HCT116 (cell line): ENCODE measurements around the gene CRHR2. TPM values are rescaled to one million over a fixed set of nuclear protein-coding genes. Genes with fewer than 3 reads are reported as not detected.

ENCODE experiments used
- ATAC-seq: fragments of 200-7000 bp; cut with Tn5 transposase; 2 replicates; pipeline ENCODE4 v1.9.1; 2020; ENCODE audit warnings: mild to moderate bottlenecking, moderate library complexity
- BruUV-seq: library from RNA; stranded (reverse); fragments of 400-500 nt; replicated peaks from 2 replicates; lab custom pipeline; 2021; lab: Mats Ljungman, UMichigan
- CTCF ChIA-PET: fragments of 300-600 bp; sonication (Branson Sonifier 250); formaldehyde crosslinking; loops from one replicate; lab custom pipeline; 2021; ENCODE audit warnings: antibody characterized with exemption; lab: Charles Lee
- POLR2A ChIA-PET: fragments of 300-600, 350-600 bp; sonication (Branson Sonifier 250); formaldehyde crosslinking; loops from one replicate; lab custom pipeline; 2021; ENCODE audit warnings: antibody characterized with exemption; lab: Charles Lee
- RAD21 ChIA-PET, 2 experiments: fragments of 300-600 bp; sonication (Branson Sonifier 250); formaldehyde crosslinking; loops; one replicate each; lab custom pipeline; 2023; ENCODE audit warnings: low total read pairs in 2 of 2; ENCODE audit not compliant: uncharacterized antibody in 2 of 2, unreplicated experiment in 2 of 2, low non-redundant PET in 1 of 2; lab: Charles Lee
- DNase-seq: peaks from one replicate; pipeline ENCODE4 v3.0.0-alpha.2; 2010; ENCODE audit warnings: low read depth, low spot score
- H2AFZ ChIP-seq: fragments of 200-600 bp; shearing (Covaris generic), sonication (generic); 2 replicates; pipeline ENCODE4 v1.6.1; 2017; ENCODE audit warnings: low read depth, mixed run types, mixed read lengths, antibody characterized with exemption, low read length; ENCODE audit not compliant: poor library complexity, severe bottlenecking
- H3K27ac ChIP-seq: 2 replicates; pipeline ENCODE4 v1.5.1; 2012; ENCODE audit warnings: low read depth, low read length
- H3K27me3 ChIP-seq: fragments of 200-600 bp; sonication (generic); 2 replicates; pipeline ENCODE4 v1.6.1; 2016; ENCODE audit warnings: mixed run types, low read length, mixed read lengths; ENCODE audit not compliant: insufficient read depth
- H3K36me3 ChIP-seq, 2 experiments: fragments of 200-500 bp in 1 of 2; fragments of 200-600 bp in 1 of 2; sonication (Bioruptor generic) in 1 of 2; sonication (generic) in 1 of 2; 2 replicates each; pipeline versions ENCODE4 v1.5.1 to v1.6.1; 2014 to 2016; ENCODE audit warnings: low read length in 2 of 2, inconsistent platforms in 1 of 2, mixed read lengths in 1 of 2, mixed run types in 1 of 2; ENCODE audit not compliant: insufficient read depth in 2 of 2, control insufficient read depth in 1 of 2
- H3K4me1 ChIP-seq, 2 experiments: fragments of 200-600 bp in 1 of 2; sonication (generic) in 1 of 2; 2 replicates each; pipeline versions ENCODE4 v1.5.1 to v1.6.1; 2012 to 2017; ENCODE audit warnings: low read length in 2 of 2, inconsistent platforms in 1 of 2, mild to moderate bottlenecking in 1 of 2, mixed read lengths in 1 of 2, mixed run types in 1 of 2, moderate library complexity in 1 of 2; ENCODE audit not compliant: insufficient read depth in 2 of 2, control insufficient read depth in 1 of 2
- H3K4me2 ChIP-seq: fragments of 200-600 bp; sonication (generic); 2 replicates; pipeline ENCODE4 v1.6.1; 2017; ENCODE audit warnings: mixed run types, low read length, mixed read lengths
- H3K4me3 ChIP-seq, 2 experiments: fragments of 200-600 bp in 1 of 2; sonication (generic) in 1 of 2; replicated peaks in 1 of 2; 2 replicates each; pipeline ENCODE4 v1.5.1; 2011 to 2016; ENCODE audit warnings: low read length in 2 of 2, control low read depth in 1 of 2, low read depth in 1 of 2, mild to moderate bottlenecking in 1 of 2, mixed read lengths in 1 of 2, mixed run types in 1 of 2
- H3K79me2 ChIP-seq: fragments of 200-600 bp; sonication (generic); 2 replicates; pipeline ENCODE4 v1.6.1; 2017; ENCODE audit warnings: mild to moderate bottlenecking, mixed run types, low read length, moderate library complexity, mixed read lengths; ENCODE audit not compliant: insufficient read depth
- H3K9ac ChIP-seq: fragments of 200-600 bp; sonication (generic); 2 replicates; pipeline ENCODE4 v1.6.1; 2016; ENCODE audit warnings: low read length, mixed read lengths
- H3K9me2 ChIP-seq: fragments of 200-600 bp; sonication (generic), shearing (Covaris generic); 2 replicates; pipeline ENCODE4 v1.6.1; 2017; ENCODE audit warnings: mixed run types, mild to moderate bottlenecking, moderate library complexity; ENCODE audit not compliant: insufficient read depth
- H3K9me3 ChIP-seq, 2 experiments: fragments of 200-500 bp in 1 of 2; fragments of 200-600 bp in 1 of 2; sonication (Bioruptor generic) in 1 of 2; sonication (generic) in 1 of 2; 2 replicates each; pipeline ENCODE4 v1.6.1; 2014 to 2017; ENCODE audit warnings: low read length in 2 of 2, mixed read lengths in 2 of 2, inconsistent platforms in 1 of 2, low read depth in 1 of 2, mild to moderate bottlenecking in 1 of 2, mixed run types in 1 of 2, moderate library complexity in 1 of 2; ENCODE audit not compliant: control insufficient read depth in 1 of 2, insufficient read depth in 1 of 2
- H4K20me1 ChIP-seq: fragments of 200-600 bp; sonication (generic), shearing (Covaris generic); 2 replicates; pipeline ENCODE4 v1.6.1; 2017; ENCODE audit warnings: mixed run types, mild to moderate bottlenecking, moderate library complexity; ENCODE audit not compliant: insufficient read depth
- CBX3 ChIP-seq: IDR thresholded peaks from 2 replicates; pipeline ENCODE4 v1.6.1; 2012; ENCODE audit warnings: low read depth
- CEBPB ChIP-seq: IDR thresholded peaks from 2 replicates; pipeline ENCODE4 v1.6.1; 2012; ENCODE audit warnings: low read depth
- EGR1 ChIP-seq: IDR thresholded peaks from 2 replicates; pipeline ENCODE4 v1.6.1; 2012; ENCODE audit warnings: low read depth
- ELF1 ChIP-seq: IDR thresholded peaks from 2 replicates; pipeline ENCODE4 v1.6.1; 2012; ENCODE audit warnings: low read depth, borderline replicate concordance
- EZH2 ChIP-seq: fragments of 200-600 bp; sonication (generic); IDR thresholded peaks from 2 replicates; pipeline ENCODE4 v1.6.1; 2017; ENCODE audit warnings: antibody characterized with exemption, mixed run types
- EZH2phosphoT487 ChIP-seq: fragments of 200-600 bp; IDR thresholded peaks from 2 replicates; pipeline ENCODE4 v1.6.1; 2018; ENCODE audit warnings: antibody characterized with exemption, borderline replicate concordance
- FOSL1 ChIP-seq: IDR thresholded peaks from 2 replicates; pipeline ENCODE4 v1.6.1; 2012; ENCODE audit warnings: low read depth
- JUND ChIP-seq: IDR thresholded peaks from 2 replicates; pipeline ENCODE4 v1.6.1; 2012
- MAX ChIP-seq: IDR thresholded peaks from 2 replicates; pipeline ENCODE4 v1.6.1; 2012
- POLR2A ChIP-seq: IDR thresholded peaks from 2 replicates; pipeline ENCODE4 v1.7.0; 2011; ENCODE audit warnings: borderline replicate concordance; ENCODE audit not compliant: insufficient read depth, insufficient read length; ENCODE audit errors: extremely low read depth
- POLR2AphosphoS5 ChIP-seq: IDR thresholded peaks from 2 replicates; pipeline ENCODE4 v1.6.1; 2011; ENCODE audit warnings: mild to moderate bottlenecking, low read depth, low read length, moderate library complexity
- SIN3A ChIP-seq: IDR thresholded peaks from 2 replicates; pipeline ENCODE4 v1.6.1; 2012; ENCODE audit warnings: low read depth
- SP1 ChIP-seq: IDR thresholded peaks from 2 replicates; pipeline ENCODE4 v1.6.1; 2012; ENCODE audit warnings: low read depth
- SRF ChIP-seq: IDR thresholded peaks from 2 replicates; pipeline ENCODE4 v1.6.1; 2012; ENCODE audit warnings: low read depth
- TCF7L2 ChIP-seq: IDR thresholded peaks from 2 replicates; pipeline ENCODE4 v1.7.0; 2011; ENCODE audit warnings: borderline replicate concordance, inconsistent platforms; ENCODE audit not compliant: insufficient read depth, insufficient read length; ENCODE audit errors: extremely low read depth
- YY1 ChIP-seq: IDR thresholded peaks from 2 replicates; pipeline ENCODE4 v1.6.1; 2011; ENCODE audit warnings: low read length, low read depth, moderate library complexity, mild to moderate bottlenecking; ENCODE audit not compliant: insufficient replicate concordance; ENCODE audit errors: extremely low read depth
- ZFX ChIP-seq: fragments of 450-650 bp; IDR thresholded peaks from 2 replicates; pipeline ENCODE4 v1.6.1; 2017
- ZNF274 ChIP-seq: fragments of 200-500 bp; sonication (Bioruptor generic); IDR thresholded peaks from 2 replicates; pipeline ENCODE4 v1.6.1; 2014; ENCODE audit warnings: mild to moderate bottlenecking, low read depth, low read length, inconsistent platforms
- intact Hi-C: fragments of 100-400 bp; cut with micrococcal nuclease; formaldehyde crosslinking; loops from 2 replicates; pipeline ENCODE4 v1.10.0; 2022
- total RNA-seq: library from RNA; stranded (reverse); gene quantifications from one replicate; pipeline ENCODE4 v1.2.1, GENCODE V29; 2021; ENCODE audit not compliant: unreplicated experiment
- TF ChIP-seq, protein P1 (sequence below): IDR thresholded peaks from 2 replicates; pipeline ENCODE4 v1.6.1; 2011; ENCODE audit warnings: mild to moderate bottlenecking, low read length, moderate library complexity; ENCODE audit not compliant: insufficient replicate concordance; ENCODE audit errors: extremely low read depth
- TF ChIP-seq, protein P2 (sequence below): IDR thresholded peaks from 2 replicates; pipeline ENCODE4 v1.6.1; 2012

The CRHR2 gene
- total RNA-seq, 1 experiment from 2014 or later = not detected

DNA sequence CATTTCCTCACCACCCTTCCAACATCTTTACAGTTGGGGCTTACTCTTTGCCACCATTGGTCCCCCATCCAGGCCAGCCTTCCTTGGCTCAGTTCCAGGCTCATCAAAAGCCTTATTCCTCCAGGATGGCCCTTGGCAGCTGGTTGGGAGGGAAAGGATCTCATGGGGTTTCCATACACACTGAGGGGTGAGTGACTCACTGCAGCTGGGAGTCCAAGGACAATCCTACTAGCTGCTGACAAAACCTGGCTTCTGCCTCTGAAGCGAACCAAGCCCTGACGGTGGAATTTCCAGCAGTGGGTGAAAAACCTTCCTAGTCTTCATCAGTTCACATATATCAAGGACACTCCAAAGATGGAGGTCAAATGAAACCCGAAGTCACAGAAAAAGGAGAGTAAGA is 22.9 kb downstream of the CRHR2 start:
- BruUV-seq = no TSS peak
- no peak for TF ChIP-seq TCF7L2
- TF ChIP-seq, protein P1, sequence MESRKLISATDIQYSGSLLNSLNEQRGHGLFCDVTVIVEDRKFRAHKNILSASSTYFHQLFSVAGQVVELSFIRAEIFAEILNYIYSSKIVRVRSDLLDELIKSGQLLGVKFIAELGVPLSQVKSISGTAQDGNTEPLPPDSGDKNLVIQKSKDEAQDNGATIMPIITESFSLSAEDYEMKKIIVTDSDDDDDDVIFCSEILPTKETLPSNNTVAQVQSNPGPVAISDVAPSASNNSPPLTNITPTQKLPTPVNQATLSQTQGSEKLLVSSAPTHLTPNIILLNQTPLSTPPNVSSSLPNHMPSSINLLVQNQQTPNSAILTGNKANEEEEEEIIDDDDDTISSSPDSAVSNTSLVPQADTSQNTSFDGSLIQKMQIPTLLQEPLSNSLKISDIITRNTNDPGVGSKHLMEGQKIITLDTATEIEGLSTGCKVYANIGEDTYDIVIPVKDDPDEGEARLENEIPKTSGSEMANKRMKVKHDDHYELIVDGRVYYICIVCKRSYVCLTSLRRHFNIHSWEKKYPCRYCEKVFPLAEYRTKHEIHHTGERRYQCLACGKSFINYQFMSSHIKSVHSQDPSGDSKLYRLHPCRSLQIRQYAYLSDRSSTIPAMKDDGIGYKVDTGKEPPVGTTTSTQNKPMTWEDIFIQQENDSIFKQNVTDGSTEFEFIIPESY = no peak
- TF ChIP-seq CEBPB = no peak
- TF ChIP-seq EZH2 = no peak
- no peak for TF ChIP-seq EZH2phosphoT487
- no peak for TF ChIP-seq CBX3
- no peak for TF ChIP-seq SRF
- TF ChIP-seq, protein P2, sequence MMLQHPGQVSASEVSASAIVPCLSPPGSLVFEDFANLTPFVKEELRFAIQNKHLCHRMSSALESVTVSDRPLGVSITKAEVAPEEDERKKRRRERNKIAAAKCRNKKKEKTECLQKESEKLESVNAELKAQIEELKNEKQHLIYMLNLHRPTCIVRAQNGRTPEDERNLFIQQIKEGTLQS = no peak
- TF ChIP-seq FOSL1 = no peak
- no peak for TF ChIP-seq EGR1
- no peak for TF ChIP-seq ZFX
- TF ChIP-seq POLR2A = no peak
- no peak for TF ChIP-seq JUND
- no peak for TF ChIP-seq SP1
- TF ChIP-seq MAX = no peak
- TF ChIP-seq YY1 = no peak
- no peak for TF ChIP-seq ELF1
- no peak for TF ChIP-seq SIN3A
- TF ChIP-seq POLR2AphosphoS5 = no peak
- no peak for TF ChIP-seq ZNF274
- Histone ChIP-seq H3K4me2 (no peak overlapping the region), H3K4me3 (no peak overlapping the region), H3K27me3 (no peaks in the 10 kb centered on the region), H3K9me2 (no peaks in the 10 kb centered on the region), H3K4me1 (no peaks in the 10 kb centered on the region), H3K9ac (no peak overlapping the region), H3K79me2 (no peaks in the 10 kb centered on the region), H2AFZ (no peak overlapping the region), H4K20me1 (no peaks in the 10 kb centered on the region), H3K9me3 (no peaks in the 10 kb centered on the region), H3K36me3 (no peaks in the 10 kb centered on the region), H3K27ac (no peak overlapping the region)
- ChIA-PET RAD21 (no interaction called here), POLR2A (no interaction called here), CTCF (no interaction called here)
- no peak for ATAC-seq
- intact Hi-C loops = no loop called here
- DNase-seq = no peak
